HepG2 (cell line): ENCODE measurements around the gene WDR7. TPM values are rescaled to one million over a fixed set of nuclear protein-coding genes. Genes with fewer than 3 reads are reported as not detected.

ENCODE experiments used
- ARID2 ChIP-seq: sonication (generic); formaldehyde crosslinking; IDR thresholded peaks from 2 replicates; pipeline ENCODE4 v1.8.1; 2022; ENCODE audit warnings: mild to moderate bottlenecking, missing genetic modification reagents, borderline replicate concordance
- ATF7-NPFF ChIP-seq: sonication (generic); formaldehyde crosslinking; IDR thresholded peaks from 2 replicates; pipeline ENCODE4 v1.8.1; 2023; ENCODE audit warnings: mild to moderate bottlenecking, low read depth, missing genetic modification reagents, moderate library complexity
- CCAR2 ChIP-seq: fragments of 200-400 bp; formaldehyde crosslinking; optimal IDR thresholded peaks from 2 replicates; pipeline ENCODE3; 2018; ENCODE audit warnings: low read depth, mild to moderate bottlenecking, low read length, moderate library complexity
- CEBPZ ChIP-seq: IDR thresholded peaks from 2 replicates; pipeline ENCODE4 v1.6.1; 2012; ENCODE audit warnings: low read length, improper control_type of control experiment
- DBP ChIP-seq: sonication (generic); formaldehyde crosslinking; IDR thresholded peaks from 2 replicates; pipeline ENCODE4 v1.4.0; 2020; ENCODE audit warnings: missing genetic modification reagents; ENCODE audit errors: not compliant biosample characterization
- FOXP1 ChIP-seq, 2 experiments: fragments of 450-650 bp in 1 of 2; IDR thresholded peaks; 2 replicates each; pipeline ENCODE4 v1.6.1; 2017 to 2018; ENCODE audit warnings: antibody characterized with exemption in 1 of 2
- KDM2A ChIP-seq: sonication (generic); formaldehyde crosslinking; IDR thresholded peaks from 2 replicates; pipeline ENCODE4 v1.4.0; 2020; ENCODE audit warnings: low read depth, missing genetic modification reagents, borderline replicate concordance
- MBNL3 ChIP-seq: fragments of 250-450 bp; sonication (Bioruptor Pico); conservative IDR thresholded peaks from 2 replicates; pipeline ENCODE4 v1.8.0; 2022; ENCODE audit warnings: mild to moderate bottlenecking, inconsistent platforms
- PCBP1 ChIP-seq: fragments of 200-400 bp; formaldehyde crosslinking; IDR thresholded peaks from 2 replicates; pipeline ENCODE4 v1.6.1; 2017; ENCODE audit warnings: mild to moderate bottlenecking, low read depth, low read length, borderline replicate concordance
- PPARG ChIP-seq: conservative IDR thresholded peaks from 2 replicates; pipeline ENCODE4 v1.6.1; 2016; ENCODE audit warnings: missing biosample characterization, missing genetic modification reagents
- RORA ChIP-seq: sonication (generic); formaldehyde crosslinking; IDR thresholded peaks from 2 replicates; pipeline ENCODE4 v1.5.0; 2020; ENCODE audit warnings: mild to moderate bottlenecking, missing genetic modification reagents, moderate library complexity
- SYNCRIP ChIP-seq: fragments of 200-400 bp; formaldehyde crosslinking; IDR thresholded peaks from 2 replicates; pipeline ENCODE4 v1.6.1; 2018; ENCODE audit warnings: mild to moderate bottlenecking, low read depth, low read length; ENCODE audit not compliant: insufficient read depth
- WIZ ChIP-seq: sonication (generic); formaldehyde crosslinking; IDR thresholded peaks from 2 replicates; pipeline ENCODE4 v1.5.1; 2020; ENCODE audit warnings: mild to moderate bottlenecking, missing genetic modification reagents
- ZBTB46 ChIP-seq: sonication (generic); formaldehyde crosslinking; IDR thresholded peaks from 2 replicates; pipeline ENCODE4 v1.4.0; 2020; ENCODE audit warnings: mild to moderate bottlenecking, missing genetic modification reagents, borderline replicate concordance
- ZFX ChIP-seq: sonication (generic); formaldehyde crosslinking; IDR thresholded peaks from 2 replicates; pipeline ENCODE4 v1.4.0; 2020; ENCODE audit warnings: mild to moderate bottlenecking, low read depth, missing genetic modification reagents, moderate library complexity
- ZNF160 ChIP-seq: sonication (generic); formaldehyde crosslinking; IDR thresholded peaks from 2 replicates; pipeline ENCODE4 v1.8.0; 2022; ENCODE audit warnings: mild to moderate bottlenecking, inconsistent platforms, missing genetic modification reagents
- ZNF343 ChIP-seq: sonication (generic); formaldehyde crosslinking; IDR thresholded peaks from 2 replicates; pipeline ENCODE4 v1.4.0; 2020; ENCODE audit warnings: mild to moderate bottlenecking, missing genetic modification reagents
- ZNF678 ChIP-seq: sonication (generic); formaldehyde crosslinking; IDR thresholded peaks from 2 replicates; pipeline ENCODE4 v1.4.0; 2020; ENCODE audit warnings: mild to moderate bottlenecking, missing genetic modification reagents
- ZNF737 ChIP-seq: sonication (generic); formaldehyde crosslinking; IDR thresholded peaks from 2 replicates; pipeline ENCODE4 v1.5.0; 2020; ENCODE audit warnings: missing genetic modification reagents, mild to moderate bottlenecking, borderline replicate concordance
- ZSCAN22 ChIP-seq: sonication (generic); formaldehyde crosslinking; IDR thresholded peaks from 2 replicates; pipeline ENCODE4 v1.4.0; 2020; ENCODE audit warnings: mild to moderate bottlenecking, missing genetic modification reagents
- polyA plus RNA-seq, 8 experiments: library from polyadenylated mRNA; depleted of rRNA in 3 of 8; stranded (reverse) in 7 of 8; unstranded in 1 of 8; fragments of >200 nt; fragmentation: Illumina TruSeq in 4 of 8; extraction: Trizol in 4 of 8; gene quantifications; 2 replicates each; pipeline versions ENCODE4 v1.2.1 to v1.2.3, GENCODE V29; 2011 to 2016; ENCODE audit warnings: low read depth in 4 of 8, missing spikeins in 1 of 8, mixed read lengths in 1 of 8; ENCODE audit not compliant: insufficient read depth in 1 of 8
- total RNA-seq, 5 experiments: library from RNA; depleted of rRNA; stranded (reverse); fragments of >200 nt; fragmentation: Illumina TruSeq; extraction: Trizol; gene quantifications; 2 replicates each; pipeline ENCODE4 v1.2.3, GENCODE V29; 2016; ENCODE audit warnings: low read depth in 1 of 5
- TF ChIP-seq, protein P1 (sequence below): sonication (generic); formaldehyde crosslinking; IDR thresholded peaks from 2 replicates; pipeline ENCODE4 v1.4.0; 2020; ENCODE audit warnings: missing genetic modification reagents, mild to moderate bottlenecking, borderline replicate concordance

WDR7 gene
- total and polyA plus RNA-seq, 2 of the 13 experiments (the other 11 are each of a cell fraction or from before 2014, with no cell fraction given) = 2.0 to 7.8 TPM

DNA sequence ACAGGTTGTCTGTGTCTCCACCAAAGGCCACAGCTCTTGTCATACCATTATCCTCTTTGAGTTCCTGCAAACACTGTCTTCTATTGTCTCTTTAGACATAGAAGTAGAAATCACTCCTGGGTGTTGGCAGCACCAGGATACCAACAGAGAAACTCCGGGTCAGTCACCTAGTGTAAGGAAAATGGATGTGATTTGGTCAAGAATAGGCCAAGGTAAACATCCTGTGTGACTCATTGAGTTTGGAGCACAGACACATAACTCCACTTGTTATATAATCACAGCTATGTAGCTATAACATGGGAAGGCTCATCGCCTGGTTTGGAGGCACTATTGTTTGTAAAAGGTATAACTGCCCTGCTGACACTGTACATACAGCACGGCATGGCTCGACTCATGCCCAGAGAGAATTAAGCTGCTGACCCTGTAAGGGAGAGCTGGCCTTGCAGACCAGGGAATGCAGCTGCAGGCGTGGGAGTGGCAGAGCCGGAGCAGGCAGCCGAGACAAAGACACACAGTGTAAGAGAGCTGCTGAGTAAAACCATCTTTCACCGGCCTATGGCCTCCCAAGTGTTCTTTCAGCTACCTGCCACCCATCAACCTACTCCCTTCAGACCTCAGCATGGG lies 9.3 kb upstream of the WDR7 start (continued):
- TF ChIP-seq, protein P1, sequence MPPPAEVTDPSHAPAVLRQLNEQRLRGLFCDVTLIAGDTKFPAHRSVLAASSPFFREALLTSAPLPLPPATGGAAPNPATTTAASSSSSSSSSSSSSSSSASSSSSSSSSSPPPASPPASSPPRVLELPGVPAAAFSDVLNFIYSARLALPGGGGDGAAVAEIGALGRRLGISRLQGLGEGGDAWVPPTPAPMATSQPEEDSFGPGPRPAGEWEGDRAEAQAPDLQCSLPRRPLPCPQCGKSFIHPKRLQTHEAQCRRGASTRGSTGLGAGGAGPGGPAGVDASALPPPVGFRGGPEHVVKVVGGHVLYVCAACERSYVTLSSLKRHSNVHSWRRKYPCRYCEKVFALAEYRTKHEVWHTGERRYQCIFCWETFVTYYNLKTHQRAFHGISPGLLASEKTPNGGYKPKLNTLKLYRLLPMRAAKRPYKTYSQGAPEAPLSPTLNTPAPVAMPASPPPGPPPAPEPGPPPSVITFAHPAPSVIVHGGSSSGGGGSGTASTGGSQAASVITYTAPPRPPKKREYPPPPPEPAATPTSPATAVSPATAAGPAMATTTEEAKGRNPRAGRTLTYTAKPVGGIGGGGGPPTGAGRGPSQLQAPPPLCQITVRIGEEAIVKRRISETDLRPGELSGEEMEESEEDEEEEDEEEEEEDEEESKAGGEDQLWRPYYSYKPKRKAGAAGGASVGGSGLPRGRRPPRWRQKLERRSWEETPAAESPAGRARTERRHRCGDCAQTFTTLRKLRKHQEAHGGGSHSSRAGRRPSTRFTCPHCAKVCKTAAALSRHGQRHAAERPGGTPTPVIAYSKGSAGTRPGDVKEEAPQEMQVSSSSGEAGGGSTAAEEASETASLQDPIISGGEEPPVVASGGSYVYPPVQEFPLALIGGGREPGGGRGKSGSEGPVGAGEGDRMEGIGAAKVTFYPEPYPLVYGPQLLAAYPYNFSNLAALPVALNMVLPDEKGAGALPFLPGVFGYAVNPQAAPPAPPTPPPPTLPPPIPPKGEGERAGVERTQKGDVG (CRISPR knock-in tag) = no peak
- TF ChIP-seq CCAR2 (no peak), FOXP1 (IDR thresholded peaks at IDR 0.05) (no peak), FOXP1 (CRISPR knock-in tag; IDR thresholded peaks at IDR 0.05) (peak; percentile 47; the same call in 1 of the 2 replicates), PCBP1 (no peak), WIZ (no peak), ZFX (CRISPR knock-in tag) (peak; percentile 21; the same call in 1 of the 2 replicates), ZSCAN22 (no peak), DBP (CRISPR knock-in tag) (no peak), ZNF343 (CRISPR knock-in tag) (no peak), ZNF678 (CRISPR knock-in tag) (no peak), ZBTB46 (CRISPR knock-in tag) (no peak), ZNF160 (CRISPR knock-in tag) (no peak), SYNCRIP (no peak), ATF7-NPFF (CRISPR knock-in tag) (no peak), PPARG (CRISPR knock-in tag) (no peak), CEBPZ (no peak), ARID2 (CRISPR knock-in tag) (no peak), KDM2A (CRISPR knock-in tag) (no peak), ZNF737 (CRISPR knock-in tag) (no peak), MBNL3 (CRISPR knock-in tag) (no peak), RORA (CRISPR knock-in tag) (no peak)
